Suprapubic skin (tissue), 4 donors: ENCODE measurements around the gene GMDS.

Experiments used
- CTCF ChIP-seq, 2 donors: fragments of 200-600 bp in 1 of 2; fragments of 450-650 bp in 1 of 2; sonication (generic) in 1 of 2; IDR thresholded peaks; one replicate each; pipeline ENCODE4 v1.5.1; 2016 to 2019; ENCODE audit warnings: antibody characterized with exemption in 2 of 2, mild to moderate bottlenecking in 1 of 2, moderate library complexity in 1 of 2
- EP300 ChIP-seq: sonication (generic); formaldehyde crosslinking; IDR thresholded peaks from one replicate; pipeline ENCODE4 v1.6.1; 2017; ENCODE audit warnings: antibody characterized with exemption
- POLR2A ChIP-seq, 2 donors: fragments of 450-650 bp; IDR thresholded peaks; one replicate each; pipeline ENCODE4 v1.6.1; 2017; ENCODE audit warnings: antibody characterized with exemption in 2 of 2, mild to moderate bottlenecking in 2 of 2, moderate library complexity in 2 of 2
- POLR2AphosphoS5 ChIP-seq, 3 donors: sonication (generic); formaldehyde crosslinking; IDR thresholded peaks; one replicate each; pipeline ENCODE4 v1.6.1; 2017; ENCODE audit warnings: antibody characterized with exemption in 3 of 3

- TF ChIP-seq CTCF (IDR thresholded peaks at IDR 0.05) (no peak), EP300 (no peak), POLR2A (IDR thresholded peaks at IDR 0.05) (no peak), POLR2AphosphoS5 (IDR thresholded peaks at IDR 0.05) (no peak)
Measured at GRCh38 chr6:1580109-1580508, 665.3 kb downstream of the GMDS start.
